HCT116 (cell line): ENCODE measurements around the gene PDCD1LG2. TPM values are rescaled to one million over a fixed set of nuclear protein-coding genes. Genes with fewer than 3 reads are reported as not detected.

ENCODE experiments used
- ATAC-seq: fragments of 200-7000 bp; cut with Tn5 transposase; 2 replicates; pipeline ENCODE4 v1.9.1; 2020; ENCODE audit warnings: mild to moderate bottlenecking, moderate library complexity
- BruUV-seq: library from RNA; stranded (reverse); fragments of 400-500 nt; replicated peaks from 2 replicates; lab custom pipeline; 2021; lab: Mats Ljungman, UMichigan
- CTCF ChIA-PET: fragments of 300-600 bp; sonication (Branson Sonifier 250); formaldehyde crosslinking; loops from one replicate; lab custom pipeline; 2021; ENCODE audit warnings: antibody characterized with exemption; lab: Charles Lee
- POLR2A ChIA-PET: fragments of 300-600, 350-600 bp; sonication (Branson Sonifier 250); formaldehyde crosslinking; loops from one replicate; lab custom pipeline; 2021; ENCODE audit warnings: antibody characterized with exemption; lab: Charles Lee
- RAD21 ChIA-PET, 2 experiments: fragments of 300-600 bp; sonication (Branson Sonifier 250); formaldehyde crosslinking; loops; one replicate each; lab custom pipeline; 2023; ENCODE audit warnings: low total read pairs in 2 of 2; ENCODE audit not compliant: uncharacterized antibody in 2 of 2, unreplicated experiment in 2 of 2, low non-redundant PET in 1 of 2; lab: Charles Lee
- DNase-seq: peaks from one replicate; pipeline ENCODE4 v3.0.0-alpha.2; 2010; ENCODE audit warnings: low read depth, low spot score
- H2AFZ ChIP-seq: fragments of 200-600 bp; shearing (Covaris generic), sonication (generic); 2 replicates; pipeline ENCODE4 v1.6.1; 2017; ENCODE audit warnings: low read depth, mixed run types, mixed read lengths, antibody characterized with exemption, low read length; ENCODE audit not compliant: poor library complexity, severe bottlenecking
- H3K27ac ChIP-seq: 2 replicates; pipeline ENCODE4 v1.5.1; 2012; ENCODE audit warnings: low read depth, low read length
- H3K27me3 ChIP-seq: fragments of 200-600 bp; sonication (generic); 2 replicates; pipeline ENCODE4 v1.6.1; 2016; ENCODE audit warnings: mixed run types, low read length, mixed read lengths; ENCODE audit not compliant: insufficient read depth
- H3K36me3 ChIP-seq, 2 experiments: fragments of 200-500 bp in 1 of 2; fragments of 200-600 bp in 1 of 2; sonication (Bioruptor generic) in 1 of 2; sonication (generic) in 1 of 2; 2 replicates each; pipeline versions ENCODE4 v1.5.1 to v1.6.1; 2014 to 2016; ENCODE audit warnings: low read length in 2 of 2, inconsistent platforms in 1 of 2, mixed read lengths in 1 of 2, mixed run types in 1 of 2; ENCODE audit not compliant: insufficient read depth in 2 of 2, control insufficient read depth in 1 of 2
- H3K4me1 ChIP-seq, 2 experiments: fragments of 200-600 bp in 1 of 2; sonication (generic) in 1 of 2; 2 replicates each; pipeline versions ENCODE4 v1.5.1 to v1.6.1; 2012 to 2017; ENCODE audit warnings: low read length in 2 of 2, inconsistent platforms in 1 of 2, mild to moderate bottlenecking in 1 of 2, mixed read lengths in 1 of 2, mixed run types in 1 of 2, moderate library complexity in 1 of 2; ENCODE audit not compliant: insufficient read depth in 2 of 2, control insufficient read depth in 1 of 2
- H3K4me2 ChIP-seq: fragments of 200-600 bp; sonication (generic); 2 replicates; pipeline ENCODE4 v1.6.1; 2017; ENCODE audit warnings: mixed run types, low read length, mixed read lengths
- H3K4me3 ChIP-seq, 2 experiments: fragments of 200-600 bp in 1 of 2; sonication (generic) in 1 of 2; replicated peaks in 1 of 2; 2 replicates each; pipeline ENCODE4 v1.5.1; 2011 to 2016; ENCODE audit warnings: low read length in 2 of 2, control low read depth in 1 of 2, low read depth in 1 of 2, mild to moderate bottlenecking in 1 of 2, mixed read lengths in 1 of 2, mixed run types in 1 of 2
- H3K79me2 ChIP-seq: fragments of 200-600 bp; sonication (generic); 2 replicates; pipeline ENCODE4 v1.6.1; 2017; ENCODE audit warnings: mild to moderate bottlenecking, mixed run types, low read length, moderate library complexity, mixed read lengths; ENCODE audit not compliant: insufficient read depth
- H3K9ac ChIP-seq: fragments of 200-600 bp; sonication (generic); 2 replicates; pipeline ENCODE4 v1.6.1; 2016; ENCODE audit warnings: low read length, mixed read lengths
- H3K9me2 ChIP-seq: fragments of 200-600 bp; sonication (generic), shearing (Covaris generic); 2 replicates; pipeline ENCODE4 v1.6.1; 2017; ENCODE audit warnings: mixed run types, mild to moderate bottlenecking, moderate library complexity; ENCODE audit not compliant: insufficient read depth
- H3K9me3 ChIP-seq, 2 experiments: fragments of 200-500 bp in 1 of 2; fragments of 200-600 bp in 1 of 2; sonication (Bioruptor generic) in 1 of 2; sonication (generic) in 1 of 2; 2 replicates each; pipeline ENCODE4 v1.6.1; 2014 to 2017; ENCODE audit warnings: low read length in 2 of 2, mixed read lengths in 2 of 2, inconsistent platforms in 1 of 2, low read depth in 1 of 2, mild to moderate bottlenecking in 1 of 2, mixed run types in 1 of 2, moderate library complexity in 1 of 2; ENCODE audit not compliant: control insufficient read depth in 1 of 2, insufficient read depth in 1 of 2
- H4K20me1 ChIP-seq: fragments of 200-600 bp; sonication (generic), shearing (Covaris generic); 2 replicates; pipeline ENCODE4 v1.6.1; 2017; ENCODE audit warnings: mixed run types, mild to moderate bottlenecking, moderate library complexity; ENCODE audit not compliant: insufficient read depth
- CBX3 ChIP-seq: IDR thresholded peaks from 2 replicates; pipeline ENCODE4 v1.6.1; 2012; ENCODE audit warnings: low read depth
- EZH2 ChIP-seq: fragments of 200-600 bp; sonication (generic); IDR thresholded peaks from 2 replicates; pipeline ENCODE4 v1.6.1; 2017; ENCODE audit warnings: antibody characterized with exemption, mixed run types
- POLR2A ChIP-seq: IDR thresholded peaks from 2 replicates; pipeline ENCODE4 v1.7.0; 2011; ENCODE audit warnings: borderline replicate concordance; ENCODE audit not compliant: insufficient read depth, insufficient read length; ENCODE audit errors: extremely low read depth
- POLR2AphosphoS5 ChIP-seq: IDR thresholded peaks from 2 replicates; pipeline ENCODE4 v1.6.1; 2011; ENCODE audit warnings: mild to moderate bottlenecking, low read depth, low read length, moderate library complexity
- SIN3A ChIP-seq: IDR thresholded peaks from 2 replicates; pipeline ENCODE4 v1.6.1; 2012; ENCODE audit warnings: low read depth
- SP1 ChIP-seq: IDR thresholded peaks from 2 replicates; pipeline ENCODE4 v1.6.1; 2012; ENCODE audit warnings: low read depth
- SRF ChIP-seq: IDR thresholded peaks from 2 replicates; pipeline ENCODE4 v1.6.1; 2012; ENCODE audit warnings: low read depth
- intact Hi-C: fragments of 100-400 bp; cut with micrococcal nuclease; formaldehyde crosslinking; loops from 2 replicates; pipeline ENCODE4 v1.10.0; 2022
- total RNA-seq: library from RNA; stranded (reverse); gene quantifications from one replicate; pipeline ENCODE4 v1.2.1, GENCODE V29; 2021; ENCODE audit not compliant: unreplicated experiment
- TF ChIP-seq, protein P1 (sequence below): IDR thresholded peaks from 2 replicates; pipeline ENCODE4 v1.6.1; 2011; ENCODE audit warnings: mild to moderate bottlenecking, low read length, moderate library complexity; ENCODE audit not compliant: insufficient replicate concordance; ENCODE audit errors: extremely low read depth
- TF ChIP-seq, protein P2 (sequence below): IDR thresholded peaks from 2 replicates; pipeline ENCODE4 v1.6.1; 2012
- TF ChIP-seq, protein P3 (sequence below): IDR thresholded peaks from 2 replicates; pipeline ENCODE4 v1.6.1; 2012; ENCODE audit warnings: low read depth

The PDCD1LG2 gene
- total RNA-seq, 1 experiment from 2014 or later: not detected

DNA sequence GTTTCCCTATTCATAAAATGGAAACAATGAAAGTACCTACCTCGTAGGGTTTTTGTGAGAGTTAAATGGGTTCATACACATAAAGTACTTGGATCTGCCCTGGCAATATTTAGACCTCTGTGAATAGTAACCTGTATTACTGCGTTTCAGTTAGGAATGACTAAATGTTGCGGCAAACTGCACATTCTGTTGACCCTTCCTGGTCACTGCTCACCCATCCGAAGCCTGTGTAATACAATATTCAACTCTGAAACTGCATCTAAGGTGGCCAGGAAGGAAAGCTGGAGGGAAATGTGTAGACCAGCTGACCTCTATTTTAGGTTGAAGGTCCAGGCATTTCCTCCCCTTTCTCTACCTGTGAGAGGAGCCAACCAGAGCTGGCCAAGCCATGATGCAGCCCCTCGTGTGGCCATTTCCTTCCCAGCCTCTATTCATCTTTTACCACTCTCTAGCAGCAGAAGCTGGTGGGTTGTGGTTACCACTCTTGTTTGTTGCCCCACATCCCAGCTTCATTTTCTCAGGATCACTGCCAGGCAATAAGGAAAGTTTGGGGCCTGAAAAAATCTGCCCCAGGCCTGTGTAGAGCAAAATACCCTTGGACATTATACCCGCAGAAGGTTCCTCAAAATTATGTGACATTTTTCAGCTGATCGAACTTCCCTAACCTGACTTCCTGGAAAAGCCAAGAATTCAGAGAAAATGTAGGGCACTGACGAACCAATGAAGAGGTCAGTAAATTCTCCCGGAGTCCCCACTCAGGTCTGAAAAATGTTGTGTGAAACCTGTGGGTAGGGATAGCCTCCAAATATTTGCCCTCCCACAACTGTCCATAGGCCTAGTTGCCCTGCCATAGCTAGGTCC lies 20.5 kb upstream of the PDCD1LG2 start:
- TF ChIP-seq CBX3 (no peak), EZH2 (no peak)
- TF ChIP-seq, all 23 proteins: peak for 0
- intact Hi-C loops: no loop called here

DNA sequence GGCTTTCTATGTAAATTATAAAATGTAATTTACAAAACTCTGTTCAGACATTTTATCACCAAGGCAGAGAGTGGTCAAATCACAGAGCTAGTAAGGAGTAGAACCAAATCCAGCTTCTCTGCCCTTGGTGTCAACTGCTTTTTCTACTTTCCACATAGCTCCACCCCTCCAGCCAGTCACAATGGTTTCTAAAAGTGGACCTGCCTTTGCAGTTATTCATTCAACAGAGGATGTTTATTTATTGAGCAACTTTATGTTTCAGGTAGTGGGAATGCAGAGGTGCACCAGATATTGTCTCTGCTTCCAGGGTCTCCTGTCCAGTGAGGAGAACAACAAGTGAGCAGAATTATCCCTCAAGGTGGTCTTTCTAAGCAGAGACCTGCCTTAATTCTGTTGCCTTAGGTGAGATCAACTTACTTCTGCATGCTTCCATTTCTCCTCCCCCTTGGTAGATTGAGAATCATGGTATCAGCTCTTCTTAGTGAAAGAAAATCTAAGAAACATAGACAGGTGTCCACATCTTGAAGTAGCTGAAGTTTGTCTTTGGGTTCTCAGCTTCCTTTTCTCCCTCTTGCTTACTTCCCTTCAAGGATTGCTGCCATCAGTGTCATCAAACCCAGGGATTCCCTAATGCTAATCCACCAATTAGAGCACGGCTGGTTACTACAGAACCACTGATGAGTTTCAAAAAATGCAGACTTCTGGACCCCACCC lies 17.2 kb upstream of the PDCD1LG2 start:
- Histone ChIP-seq H3K9ac (no peak overlapping the region), H2AFZ (peak overlapping the region; percentile 67), H3K9me3 (no peaks in the 10 kb centered on the region), H4K20me1 (no peaks in the 10 kb centered on the region), H3K4me2 (peak overlapping the region; percentile 29; the same call in 1 of the 2 replicates), H3K36me3 (no peaks in the 10 kb centered on the region), H3K9me2 (no peaks in the 10 kb centered on the region), H3K27me3 (no peaks in the 10 kb centered on the region), H3K4me1 (peaks cover 0 to 13% of the 10 kb centered on the region in 2 experiments; a peak in 1 of 4 replicates), H3K79me2 (no peaks in the 10 kb centered on the region), H3K27ac (no peak overlapping the region), H3K4me3 (no peak overlapping the region)
- POLR2A ChIA-PET: no interaction called here
- DNase-seq (no peak), ATAC-seq (no peak)
- RAD21 ChIA-PET: no interaction called here
- BruUV-seq: no TSS peak
- TF ChIP-seq, protein P1, sequence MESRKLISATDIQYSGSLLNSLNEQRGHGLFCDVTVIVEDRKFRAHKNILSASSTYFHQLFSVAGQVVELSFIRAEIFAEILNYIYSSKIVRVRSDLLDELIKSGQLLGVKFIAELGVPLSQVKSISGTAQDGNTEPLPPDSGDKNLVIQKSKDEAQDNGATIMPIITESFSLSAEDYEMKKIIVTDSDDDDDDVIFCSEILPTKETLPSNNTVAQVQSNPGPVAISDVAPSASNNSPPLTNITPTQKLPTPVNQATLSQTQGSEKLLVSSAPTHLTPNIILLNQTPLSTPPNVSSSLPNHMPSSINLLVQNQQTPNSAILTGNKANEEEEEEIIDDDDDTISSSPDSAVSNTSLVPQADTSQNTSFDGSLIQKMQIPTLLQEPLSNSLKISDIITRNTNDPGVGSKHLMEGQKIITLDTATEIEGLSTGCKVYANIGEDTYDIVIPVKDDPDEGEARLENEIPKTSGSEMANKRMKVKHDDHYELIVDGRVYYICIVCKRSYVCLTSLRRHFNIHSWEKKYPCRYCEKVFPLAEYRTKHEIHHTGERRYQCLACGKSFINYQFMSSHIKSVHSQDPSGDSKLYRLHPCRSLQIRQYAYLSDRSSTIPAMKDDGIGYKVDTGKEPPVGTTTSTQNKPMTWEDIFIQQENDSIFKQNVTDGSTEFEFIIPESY: no peak
- TF ChIP-seq SP1: no peak
- TF ChIP-seq POLR2AphosphoS5: no peak
- TF ChIP-seq, protein P2, sequence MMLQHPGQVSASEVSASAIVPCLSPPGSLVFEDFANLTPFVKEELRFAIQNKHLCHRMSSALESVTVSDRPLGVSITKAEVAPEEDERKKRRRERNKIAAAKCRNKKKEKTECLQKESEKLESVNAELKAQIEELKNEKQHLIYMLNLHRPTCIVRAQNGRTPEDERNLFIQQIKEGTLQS: no peak
- TF ChIP-seq SIN3A: no peak
- no peak for TF ChIP-seq EZH2
- no peak for TF ChIP-seq POLR2A
- TF ChIP-seq, protein P3, sequence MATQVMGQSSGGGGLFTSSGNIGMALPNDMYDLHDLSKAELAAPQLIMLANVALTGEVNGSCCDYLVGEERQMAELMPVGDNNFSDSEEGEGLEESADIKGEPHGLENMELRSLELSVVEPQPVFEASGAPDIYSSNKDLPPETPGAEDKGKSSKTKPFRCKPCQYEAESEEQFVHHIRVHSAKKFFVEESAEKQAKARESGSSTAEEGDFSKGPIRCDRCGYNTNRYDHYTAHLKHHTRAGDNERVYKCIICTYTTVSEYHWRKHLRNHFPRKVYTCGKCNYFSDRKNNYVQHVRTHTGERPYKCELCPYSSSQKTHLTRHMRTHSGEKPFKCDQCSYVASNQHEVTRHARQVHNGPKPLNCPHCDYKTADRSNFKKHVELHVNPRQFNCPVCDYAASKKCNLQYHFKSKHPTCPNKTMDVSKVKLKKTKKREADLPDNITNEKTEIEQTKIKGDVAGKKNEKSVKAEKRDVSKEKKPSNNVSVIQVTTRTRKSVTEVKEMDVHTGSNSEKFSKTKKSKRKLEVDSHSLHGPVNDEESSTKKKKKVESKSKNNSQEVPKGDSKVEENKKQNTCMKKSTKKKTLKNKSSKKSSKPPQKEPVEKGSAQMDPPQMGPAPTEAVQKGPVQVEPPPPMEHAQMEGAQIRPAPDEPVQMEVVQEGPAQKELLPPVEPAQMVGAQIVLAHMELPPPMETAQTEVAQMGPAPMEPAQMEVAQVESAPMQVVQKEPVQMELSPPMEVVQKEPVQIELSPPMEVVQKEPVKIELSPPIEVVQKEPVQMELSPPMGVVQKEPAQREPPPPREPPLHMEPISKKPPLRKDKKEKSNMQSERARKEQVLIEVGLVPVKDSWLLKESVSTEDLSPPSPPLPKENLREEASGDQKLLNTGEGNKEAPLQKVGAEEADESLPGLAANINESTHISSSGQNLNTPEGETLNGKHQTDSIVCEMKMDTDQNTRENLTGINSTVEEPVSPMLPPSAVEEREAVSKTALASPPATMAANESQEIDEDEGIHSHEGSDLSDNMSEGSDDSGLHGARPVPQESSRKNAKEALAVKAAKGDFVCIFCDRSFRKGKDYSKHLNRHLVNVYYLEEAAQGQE: no peak
- no peak for TF ChIP-seq SRF
- intact Hi-C loops: loop anchor here (2.0 kb wide), 1 partner anchor 14 kb away; no protein-coding TSS in a partner anchor
- CTCF ChIA-PET: no interaction called here

More for the DNA sequence above, 20.5 kb upstream of the PDCD1LG2 start:
- Histone ChIP-seq H3K79me2 (no peaks in the 10 kb centered on the region), H2AFZ (no peak overlapping the region), H3K36me3 (no peaks in the 10 kb centered on the region), H3K27ac (no peak overlapping the region), H3K9me3 (no peaks in the 10 kb centered on the region), H3K4me2 (no peak overlapping the region), H3K4me1 (peaks cover 0 to 13% of the 10 kb centered on the region in 2 experiments; a peak in 1 of 4 replicates), H4K20me1 (no peaks in the 10 kb centered on the region), H3K4me3 (no peak overlapping the region), H3K9me2 (no peaks in the 10 kb centered on the region), H3K9ac (no peak overlapping the region), H3K27me3 (no peaks in the 10 kb centered on the region)
- no TSS peak for BruUV-seq
- ATAC-seq (no peak), DNase-seq (no peak)
- RAD21 ChIA-PET: no interaction called here
- CTCF ChIA-PET: no interaction called here
- POLR2A ChIA-PET: no interaction called here
